ENCODE measurements around the gene GJC2.
"Not testable (repeated sequence)": the region's sequence is repeated elsewhere in the genome, so short reads cannot be mapped to it uniquely, and the experiment has no call there.

GJC2 gene

GRCh38 chr1:228149406-228150119, at the start of gene GJC2:
TSS of gene GJC2 (plus strand) at chr1:228149930. CDS start at chr1:228157759, 7,829 bp downstream.
- DNase-seq = no peak

DNA sequence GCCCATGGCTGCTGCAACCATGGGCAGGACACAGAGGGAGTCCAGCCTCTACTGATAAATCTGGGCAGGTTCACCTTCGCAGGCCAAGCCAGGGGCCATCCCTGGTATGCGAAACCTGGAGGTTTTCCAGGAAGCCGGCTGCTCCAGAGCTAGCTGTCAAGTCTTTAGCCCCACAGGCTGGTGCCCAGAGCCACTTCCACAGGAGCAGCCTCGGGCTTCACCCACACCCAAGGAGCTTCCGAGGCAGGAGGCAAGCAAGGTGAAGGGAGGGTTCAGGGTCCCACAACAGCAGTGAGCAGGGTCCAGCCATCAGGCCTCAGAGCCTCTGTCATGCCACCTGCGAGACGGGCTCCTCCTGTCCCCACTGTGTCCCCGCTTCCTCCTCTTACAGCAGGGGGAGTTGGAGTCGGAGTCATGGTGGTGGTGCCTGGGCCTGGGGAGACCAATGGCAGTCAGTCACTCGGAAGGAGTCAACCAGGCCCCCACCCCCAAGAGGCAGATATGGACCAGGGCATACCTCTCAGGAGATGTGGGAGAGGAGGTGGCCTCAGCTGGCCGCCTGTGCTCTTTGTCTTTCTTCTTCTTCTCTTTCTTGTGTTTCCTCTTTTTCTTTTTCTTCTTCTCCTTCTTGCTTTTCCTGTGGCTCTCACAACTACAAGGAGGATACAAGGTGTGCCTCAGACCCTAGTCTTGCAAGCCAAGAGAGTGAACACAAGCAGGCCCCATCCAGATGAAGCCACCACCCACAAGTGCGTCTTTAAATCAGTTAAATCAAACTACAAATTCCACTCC, 48.7 kb upstream of the GJC2 start:
- DNase-seq = no peak

DNA sequence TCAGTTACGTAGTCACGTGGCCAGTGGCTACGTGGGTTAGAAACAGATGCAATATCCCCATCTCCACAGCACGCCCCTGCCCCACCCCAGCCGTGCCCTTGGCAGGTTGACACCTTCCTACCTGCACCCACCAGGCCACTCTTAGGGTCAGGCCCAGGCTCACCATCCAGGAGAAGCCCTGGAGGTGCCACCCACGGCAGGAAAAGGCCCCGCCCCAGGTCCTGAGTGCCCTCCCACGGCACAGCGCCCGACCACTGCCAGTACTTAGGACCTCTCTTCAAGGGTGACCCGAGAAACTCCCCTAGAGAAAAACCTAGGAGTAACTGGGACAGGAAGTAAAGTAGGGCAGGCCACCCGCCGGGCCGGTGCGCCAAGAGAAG, 48.1 kb upstream of the GJC2 start:
- no peak for DNase-seq

DNA sequence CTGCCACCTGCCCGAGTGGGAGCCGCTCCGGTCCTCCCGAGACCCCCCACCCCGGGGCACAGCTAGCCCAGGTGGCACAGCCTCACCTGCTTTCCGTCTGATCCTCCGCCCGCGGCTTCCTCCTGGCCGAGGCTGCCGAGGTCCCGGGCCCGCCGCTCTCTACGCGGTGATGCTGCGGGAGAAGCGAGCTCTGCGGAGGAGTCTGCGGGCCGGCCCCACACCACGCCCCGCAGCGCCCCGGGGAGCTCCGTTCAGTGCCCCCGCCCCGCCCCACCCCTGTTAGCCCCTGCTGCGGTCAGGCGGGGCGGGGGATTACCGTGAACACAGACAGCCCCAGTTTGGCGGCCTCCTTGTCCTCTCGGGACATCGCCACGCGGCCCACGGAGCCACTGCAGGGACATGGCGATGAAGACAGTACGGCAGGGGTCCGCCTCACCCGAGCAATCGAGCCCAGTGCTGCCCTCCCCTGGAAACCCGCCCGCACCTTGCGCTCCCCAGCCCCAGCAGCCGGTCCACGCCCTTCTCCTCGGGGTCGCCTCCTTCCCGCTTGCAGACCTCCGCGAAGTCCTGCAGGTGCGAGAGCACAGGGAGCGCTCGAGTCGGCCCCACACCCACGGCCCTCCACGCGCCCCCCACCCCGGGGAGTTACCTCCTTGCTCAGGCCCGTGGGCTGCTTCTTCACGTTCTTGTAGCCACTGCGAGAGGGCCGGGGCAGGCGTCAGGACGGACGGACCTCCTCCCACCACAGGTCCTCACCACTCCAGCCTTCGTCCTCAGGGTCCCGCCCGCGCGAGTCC, 47.5 kb upstream of the GJC2 start:
- no peak for DNase-seq

- DNase-seq = peak; percentile 70
Observed at GRCh38 chr1:228102791-228103620, 46.7 kb upstream of the GJC2 start, which contains the start of gene C1orf35. TSS of gene C1orf35 (minus strand) at chr1:228103325. CDS start at chr1:228103227, 98 bp downstream.

- no peak for DNase-seq
Observed at GRCh38 chr1:228104526-228105269, 45.0 kb upstream of the GJC2 start.

DNA sequence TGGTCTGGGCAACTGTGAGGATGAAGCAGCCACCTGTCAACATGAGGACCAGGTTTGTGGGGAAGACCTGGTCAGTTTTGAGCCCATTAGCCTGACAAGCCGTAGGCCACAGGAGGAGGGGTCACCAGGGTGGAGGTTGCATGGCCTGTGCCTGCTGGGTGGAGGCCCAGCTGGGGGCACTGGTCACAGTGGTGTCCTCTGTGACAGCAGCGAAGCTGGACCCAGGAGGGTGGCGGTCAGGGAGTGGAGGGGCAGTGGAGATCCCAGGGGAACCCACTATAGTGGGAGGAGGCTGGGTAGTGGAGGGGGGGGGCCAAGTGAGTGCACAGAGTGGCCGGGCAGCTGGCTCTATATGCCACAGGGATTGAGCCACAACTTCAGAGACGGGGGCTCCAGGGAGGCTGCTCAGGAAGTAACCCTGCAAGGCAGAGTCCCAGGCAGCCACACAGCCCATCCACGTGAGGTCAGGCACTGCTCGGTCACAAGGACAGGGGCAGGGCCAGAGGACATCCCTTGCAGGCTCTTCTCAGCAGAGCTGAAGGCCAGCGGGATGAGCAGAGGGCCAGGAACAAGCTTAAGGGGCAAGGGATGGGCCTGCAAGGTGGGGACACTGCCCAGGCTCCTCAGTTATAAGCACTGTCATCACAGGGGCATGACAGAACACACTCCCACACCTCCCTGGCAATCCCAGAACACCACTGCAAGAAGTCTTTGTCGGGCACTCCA, 44.3 kb upstream of the GJC2 start:
- no peak for DNase-seq

GRCh38 chr1:228105996-228106799, 43.5 kb upstream of the GJC2 start:
- DNase-seq = no peak

- DNase-seq = no peak
Observed at GRCh38 chr1:228106800-228107054, 43.0 kb upstream of the GJC2 start.

- DNase-seq = no peak
Observed at GRCh38 chr1:228107636-228108035, 42.1 kb upstream of the GJC2 start.

DNA sequence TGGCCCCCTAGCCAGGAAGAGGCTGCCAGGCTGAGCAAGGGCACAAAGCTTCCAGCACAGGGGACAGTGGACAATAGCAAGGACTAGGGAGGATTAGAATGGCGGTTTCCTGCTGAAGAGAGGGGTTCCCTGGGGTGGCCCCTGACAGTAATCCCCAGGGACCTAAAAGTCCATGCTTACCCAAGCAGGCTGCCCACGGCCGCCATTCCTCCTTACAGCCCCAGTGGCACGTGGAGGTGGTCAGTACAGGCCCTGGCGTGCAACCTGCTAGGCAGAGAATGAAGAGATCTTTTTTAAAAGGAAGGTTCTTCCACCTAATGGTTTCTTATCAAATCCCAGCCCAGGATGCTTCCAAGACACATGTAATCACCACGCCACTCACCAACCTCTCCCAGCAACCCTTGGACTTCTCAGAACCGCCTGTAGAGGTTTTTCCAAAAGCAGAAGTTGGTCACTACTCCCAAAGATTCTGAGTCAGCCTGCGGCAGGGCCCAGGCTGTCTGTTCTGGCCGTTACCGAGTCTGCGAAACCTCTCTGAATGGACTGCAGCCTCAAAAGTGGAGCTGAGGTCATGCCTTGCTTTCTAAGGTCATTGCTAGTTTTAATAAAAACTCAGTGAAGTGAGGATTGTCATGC, 41.6 kb upstream of the GJC2 start:
- no peak for DNase-seq

GRCh38 chr1:228108742-228109072, 41.0 kb upstream of the GJC2 start:
- DNase-seq = no peak

DNA sequence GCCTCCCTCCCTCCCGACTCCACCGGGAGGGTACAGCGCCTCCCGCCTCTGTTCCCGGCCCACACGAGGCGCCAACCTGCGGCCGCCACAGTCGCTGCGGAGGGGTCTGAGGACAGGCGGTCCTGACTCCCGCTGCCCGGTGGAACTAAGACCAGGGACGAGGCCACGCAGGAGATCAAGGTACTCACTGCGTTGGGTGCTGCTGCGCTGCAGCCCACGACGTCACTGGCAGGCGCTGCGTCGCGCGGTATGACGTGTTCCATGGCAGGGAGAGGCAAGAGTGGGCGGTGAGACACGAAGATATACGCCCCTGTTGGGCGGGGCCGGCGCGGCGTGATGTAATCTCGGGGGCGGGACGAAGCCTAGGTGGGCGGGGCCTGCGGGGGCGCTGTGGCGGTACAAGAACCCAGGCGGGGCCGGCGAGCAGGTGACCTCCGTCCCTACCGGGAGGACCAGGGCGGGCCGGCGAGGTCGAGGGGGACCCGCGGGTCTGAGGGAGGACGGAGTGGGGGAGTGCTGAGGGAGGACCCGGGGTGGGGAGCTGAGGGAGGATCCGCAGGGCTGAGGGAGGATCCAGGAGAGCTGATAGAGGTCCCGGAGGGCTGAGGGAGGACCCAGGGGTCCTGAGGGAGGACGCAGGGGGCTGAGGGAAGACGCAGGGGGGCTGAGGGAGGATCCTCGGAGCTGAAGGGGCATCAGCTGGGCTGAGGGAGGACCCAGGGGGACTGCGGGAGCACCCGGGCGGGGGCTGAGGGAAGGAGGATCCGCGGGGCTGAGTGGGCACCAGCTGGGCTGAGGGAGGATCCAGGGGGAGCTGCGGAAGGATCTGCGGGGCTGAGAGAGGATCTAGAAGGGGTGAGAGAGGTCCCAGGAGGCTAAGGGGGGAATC, 40.4 kb upstream of the GJC2 start, which contains the start of gene MRPL55:
Gene MRPL55, minus strand, starts transcription at position 227 of the 889 bp plus-strand sequence. CDS start 1,039 bp downstream, outside the sequence.
- DNase-seq = peak; percentile 78

- DNase-seq = no peak
Observed at GRCh38 chr1:228109962-228110488, 39.7 kb upstream of the GJC2 start.

DNA sequence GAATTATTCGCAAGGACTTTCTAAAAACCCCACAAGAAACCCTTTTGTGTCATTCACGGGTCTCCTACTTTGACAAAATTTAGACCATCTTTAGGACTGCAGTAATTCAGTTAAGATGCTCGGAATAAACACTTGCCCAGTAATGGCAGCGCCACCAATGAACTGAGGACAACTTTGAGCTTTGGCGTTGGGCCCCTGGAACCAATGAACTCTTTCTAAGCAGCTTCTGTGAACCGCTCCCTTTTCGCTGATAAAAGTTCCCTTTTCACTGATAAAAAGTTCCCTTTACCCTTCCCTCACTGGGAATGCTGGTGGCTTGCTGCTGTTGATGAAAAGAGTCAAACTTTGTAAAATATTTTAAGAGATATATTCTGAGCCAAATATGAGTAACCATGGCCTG, 39.2 kb upstream of the GJC2 start:
- DNase-seq = no peak

DNA sequence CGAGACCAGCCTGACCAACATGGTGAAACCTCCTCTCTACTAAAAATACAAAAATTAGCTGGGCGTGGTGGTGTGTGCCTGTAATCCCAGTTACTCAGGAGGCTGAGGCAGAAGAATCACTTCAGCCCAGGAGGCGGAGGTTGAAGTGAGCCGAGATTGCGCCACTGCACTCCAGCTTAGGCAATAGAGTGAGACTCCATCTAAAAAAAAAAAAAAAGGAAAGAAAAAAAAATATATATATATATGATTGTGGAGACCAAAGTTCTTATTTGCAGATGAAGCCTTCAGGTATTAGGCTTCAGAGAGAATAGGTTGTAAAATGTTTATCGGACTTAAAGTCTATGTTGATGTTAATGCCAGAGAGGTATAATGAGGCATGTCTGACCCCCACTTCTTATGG, 38.4 kb upstream of the GJC2 start:
- not testable (repeated sequence) for DNase-seq

- DNase-seq = no peak
Observed at GRCh38 chr1:228112167-228112566, 37.6 kb upstream of the GJC2 start.

DNA sequence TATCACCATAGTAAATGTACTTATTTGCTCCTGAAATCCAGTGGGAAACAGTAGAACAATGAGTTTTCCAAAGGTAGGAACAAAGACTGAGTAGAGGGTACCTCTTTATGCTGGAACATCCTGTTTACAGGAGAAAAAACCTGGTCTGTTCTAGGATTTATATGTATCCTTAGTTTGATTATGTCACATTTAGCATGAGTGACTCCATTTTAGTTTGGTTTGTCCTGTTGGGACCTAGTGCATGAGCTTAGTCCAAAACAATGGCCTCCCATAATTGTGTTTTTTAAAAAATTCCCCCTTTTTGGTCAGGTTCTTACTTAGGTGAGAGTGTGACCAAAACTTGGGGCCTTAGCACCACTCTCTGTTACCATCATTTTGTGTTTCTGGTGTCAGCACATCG, 37.1 kb upstream of the GJC2 start:
- no peak for DNase-seq

- DNase-seq = no peak
Observed at GRCh38 chr1:228114827-228115226, 34.9 kb upstream of the GJC2 start.

Measured in NCI-H1417 treated with DMSO at 0.1 percent for 48 hours (cell line).